Right renal pelvis (tissue), 4 donors: Measurements from ENCODE around the gene RPL6. TPM values are rescaled to one million over a fixed set of nuclear protein-coding genes. Genes with fewer than 3 reads are reported as not detected.
"Not testable (repeated sequence)": the region's sequence is repeated elsewhere in the genome, so short reads cannot be mapped to it uniquely, and the experiment has no call there.

Source experiments
- DNase-seq, 4 donors: peaks; one replicate each; pipeline ENCODE4 v3.0.0-alpha.2; 2013; ENCODE audit warnings: low read depth in 4 of 4, low spot score in 3 of 4, missing footprints in 1 of 4
- polyA plus RNA-seq, 4 donors: library from polyadenylated mRNA; unstranded; fragments of 120-200 nt; gene quantifications; one replicate each; pipeline ENCODE4 v1.2.1, GENCODE V29; 2013; ENCODE audit not compliant: insufficient read length in 4 of 4

The RPL6 gene
- polyA plus RNA-seq, 4 donors: 2,275 to 2,519 (median 2,468) TPM

DNA sequence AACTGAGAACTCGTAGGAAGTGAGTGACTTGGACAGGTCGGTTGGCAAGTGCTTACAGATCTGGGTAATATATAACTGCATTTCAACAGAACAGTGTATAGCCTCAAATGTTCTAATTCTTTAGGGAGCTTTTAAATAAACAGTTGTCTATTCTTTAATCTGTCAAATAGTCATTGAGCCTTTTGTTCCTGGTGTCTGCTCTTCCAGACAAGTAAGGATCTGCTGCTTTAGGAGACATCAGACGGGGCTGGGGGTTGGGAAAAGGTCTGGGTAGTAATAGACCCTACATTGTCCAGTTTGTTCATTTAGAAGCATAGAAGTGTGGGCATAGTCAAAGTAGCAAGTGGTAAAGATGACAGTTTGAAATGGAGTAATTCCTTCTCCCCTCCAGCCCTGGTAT is 11.3 kb upstream of the RPL6 start:
- DNase-seq: no peak

DNA sequence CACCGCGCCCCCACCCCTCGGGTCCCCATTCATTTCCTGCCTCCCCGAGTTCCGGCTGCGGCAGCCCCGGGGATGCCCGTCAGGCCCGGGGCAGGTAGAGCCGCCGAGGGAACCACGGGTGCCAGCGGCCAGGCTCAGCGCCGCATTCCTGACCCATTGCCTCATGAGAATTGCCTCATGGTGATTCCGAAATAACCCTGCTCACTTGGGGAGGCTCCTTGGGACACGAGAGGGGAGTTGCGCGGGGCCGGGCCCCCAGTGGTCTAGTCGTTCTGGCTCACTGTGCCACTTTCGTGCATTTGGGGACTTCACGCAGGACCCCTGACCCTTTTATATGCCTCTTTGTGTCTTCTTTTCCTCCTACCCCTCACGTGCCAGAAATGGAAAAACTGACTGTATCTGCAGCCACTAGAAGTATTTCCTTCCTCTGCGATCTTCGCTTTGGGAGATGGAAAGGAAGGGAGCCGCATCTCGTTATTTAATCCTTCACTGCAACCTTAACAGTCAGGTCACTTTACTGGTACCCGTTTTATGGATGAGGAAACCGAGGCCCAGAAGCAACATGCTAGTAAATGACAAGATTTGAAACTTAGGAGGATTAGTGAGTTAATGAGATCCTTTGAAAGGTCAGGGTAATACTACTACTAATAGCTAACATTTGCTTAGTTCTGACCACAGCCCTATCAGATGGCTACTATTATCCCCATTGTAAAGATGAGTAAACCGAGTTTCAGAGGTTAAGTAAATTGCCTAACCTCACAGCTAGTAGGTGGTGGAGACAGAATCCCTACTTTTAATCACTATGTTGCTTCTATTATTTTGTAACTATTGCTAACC is 10.1 kb upstream of the RPL6 start:
- peak in 2 of 4 donors; percentile 27 to 32 for DNase-seq

- DNase-seq: peak; percentile 55 to 81 (median 64)
These were observed 9.3 kb upstream of the RPL6 start, which contains the start of gene PTPN11 for GRCh38 chr12:112418608-112419296. PTPN11 (plus strand) TSS chr12:112418947; CDS start chr12:112419112, 165 bp downstream.

DNA sequence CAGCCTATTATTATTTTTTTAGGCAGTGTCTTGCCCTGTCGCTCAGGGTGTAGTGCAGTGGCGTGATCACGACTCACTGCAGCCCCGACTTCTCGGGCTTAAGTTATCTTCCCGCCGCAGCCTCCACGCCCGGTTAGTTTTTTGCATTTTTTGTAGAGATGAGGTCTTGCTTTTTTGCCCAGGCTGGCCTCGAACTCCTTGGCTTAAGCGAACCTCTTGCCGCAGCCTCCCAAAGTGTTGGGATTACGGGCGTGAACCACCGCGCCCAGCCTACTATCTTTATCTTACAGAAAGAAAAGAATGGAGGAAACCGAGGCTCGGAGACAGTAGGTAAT is 8.8 kb upstream of the RPL6 start:
- no peak for DNase-seq

DNA sequence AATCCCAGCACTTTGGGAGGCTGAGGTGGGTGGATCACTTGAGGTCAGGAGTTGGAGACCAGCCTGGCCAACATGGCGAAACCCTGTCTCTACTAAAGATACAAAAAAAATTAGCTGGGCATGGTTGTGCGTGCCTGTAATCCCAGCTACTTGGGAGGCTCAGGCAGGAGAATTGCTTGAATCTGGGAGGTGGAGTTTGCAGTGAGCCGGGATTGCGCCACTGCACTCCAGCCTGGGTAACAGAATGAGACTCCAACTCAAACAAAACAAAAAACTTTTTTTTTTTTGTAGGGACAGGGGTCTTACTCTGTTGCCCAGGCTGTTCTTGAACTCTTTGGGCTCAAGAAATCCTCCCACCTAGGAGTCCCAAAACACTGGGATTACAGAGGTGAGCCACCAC is 6.1 kb upstream of the RPL6 start:
- DNase-seq: not testable (repeated sequence)

GRCh38 chr12:112413855-112414625 is 4.6 kb upstream of the RPL6 start:
- no peak for DNase-seq

DNA sequence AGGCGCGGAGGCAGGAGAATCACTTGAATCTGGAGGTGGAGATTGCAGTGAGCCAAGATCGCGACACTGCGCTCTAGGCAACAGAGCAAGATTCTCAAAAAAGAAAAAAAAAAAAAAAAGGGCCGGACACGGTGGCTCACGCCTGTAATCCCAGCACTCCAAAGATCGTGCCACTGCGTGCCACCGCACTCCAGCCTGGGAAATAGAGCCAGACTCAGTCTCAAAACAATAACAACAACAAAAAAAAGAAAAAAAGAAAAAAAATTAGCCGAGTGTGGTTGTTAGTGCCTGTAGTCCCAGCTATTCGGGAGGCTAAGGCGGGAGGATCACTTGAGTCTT is 470 bp upstream of the RPL6 start:
- DNase-seq: no peak

DNA sequence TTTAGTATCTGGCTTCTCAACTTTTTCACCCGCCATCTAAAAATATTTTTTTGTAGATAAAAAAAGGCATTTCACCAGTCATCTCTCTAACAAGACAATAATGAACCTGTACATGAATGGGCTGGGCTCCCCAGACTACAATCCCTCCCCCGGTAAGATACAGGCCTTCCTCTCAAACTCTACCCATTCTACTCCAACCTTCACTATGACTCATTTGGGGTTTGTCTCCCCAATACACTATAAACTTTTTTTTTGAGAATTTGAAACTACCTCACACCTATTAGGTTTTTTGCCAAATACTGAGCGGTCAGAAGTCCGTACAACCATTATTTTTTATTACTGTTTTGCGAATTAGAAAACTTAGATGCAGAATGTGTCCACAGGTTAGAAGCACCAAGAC is 784 bp downstream of the RPL6 start:
- DNase-seq: no peak

DNA sequence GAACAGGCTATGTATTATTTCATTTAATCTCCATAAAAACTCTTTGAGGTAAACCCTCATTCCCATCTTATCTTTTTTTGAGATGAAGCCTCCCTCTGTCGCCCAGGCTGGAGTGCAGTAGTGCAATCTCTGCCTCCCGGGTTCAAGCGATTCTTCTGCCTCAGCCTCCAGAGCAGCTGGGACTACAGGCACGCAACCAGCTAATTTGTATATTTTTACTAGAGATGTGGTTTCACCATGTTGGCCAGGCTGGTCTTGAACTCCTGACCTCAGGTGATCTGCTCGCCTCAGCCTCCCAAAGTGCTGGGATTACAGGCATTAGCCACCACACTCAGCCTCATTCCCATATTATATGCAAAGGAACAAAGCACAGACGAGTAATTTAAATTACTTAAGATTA is 1.7 kb downstream of the RPL6 start:
- not testable (repeated sequence) for DNase-seq

DNA sequence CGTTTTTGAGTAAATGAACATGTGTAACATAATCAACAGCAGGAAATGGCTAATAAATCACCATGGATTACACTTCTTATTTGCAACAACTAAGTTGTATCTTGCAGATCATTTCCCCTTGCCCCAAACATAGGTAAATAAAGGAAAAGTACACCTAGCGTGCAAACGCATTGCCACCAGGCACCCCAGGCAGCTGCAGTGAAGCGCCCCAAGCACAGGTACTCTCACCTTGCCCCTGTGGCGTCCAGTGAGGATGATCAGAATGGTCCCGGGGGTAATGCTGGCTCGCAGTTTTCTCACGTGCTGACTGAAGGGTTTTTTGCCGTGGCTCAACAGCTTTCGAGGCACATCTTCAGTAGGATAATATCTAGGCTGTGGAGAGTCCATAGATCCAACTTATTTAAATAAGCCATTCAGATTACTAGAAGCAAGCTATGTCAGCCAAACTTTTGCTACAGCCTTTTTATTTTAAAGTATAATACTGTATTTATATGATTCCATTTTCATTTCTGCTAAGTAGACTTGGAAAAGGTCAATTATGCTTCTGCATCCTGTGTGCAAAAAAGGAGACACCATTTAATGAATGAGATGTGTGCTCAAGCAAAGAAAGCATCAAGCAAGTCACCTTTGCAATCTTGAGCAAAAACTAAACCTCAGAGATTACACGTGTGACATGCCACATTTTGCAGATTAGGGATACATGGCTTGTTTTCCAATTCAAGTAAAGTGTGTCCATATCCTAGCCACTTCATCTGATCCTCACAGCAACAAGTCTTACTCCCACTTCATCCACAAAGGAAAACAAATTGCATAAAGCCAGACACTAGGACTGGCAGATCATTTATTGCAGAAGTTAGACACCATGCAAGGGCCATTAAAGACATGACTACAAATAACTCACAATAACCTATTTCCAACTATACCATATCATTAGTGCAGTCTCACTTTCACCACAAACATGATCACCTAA is 2.6 kb downstream of the RPL6 start:
- DNase-seq: no peak

GRCh38 chr12:112401903-112402498 is 7.4 kb downstream of the RPL6 start:
- no peak for DNase-seq

DNA sequence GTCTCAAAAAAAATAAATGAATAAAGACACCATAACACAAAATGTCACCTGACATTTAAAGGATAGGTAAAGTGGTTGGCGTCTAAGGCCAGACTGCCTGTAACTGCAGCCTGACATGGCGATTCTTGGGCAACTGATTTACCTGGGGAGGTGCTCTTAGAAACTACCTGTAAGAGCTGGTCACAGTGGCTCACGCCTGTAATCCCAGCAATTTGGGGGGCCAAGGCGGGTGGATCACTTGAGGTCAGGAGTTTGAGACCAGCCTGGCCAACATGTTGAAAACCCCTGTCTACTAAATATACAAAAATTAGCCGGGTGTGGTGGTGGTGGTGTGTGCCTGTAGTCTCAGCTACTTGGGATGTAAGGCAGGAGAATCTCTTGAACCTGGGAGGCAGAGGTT is 8.4 kb downstream of the RPL6 start:
- DNase-seq: no peak

DNA sequence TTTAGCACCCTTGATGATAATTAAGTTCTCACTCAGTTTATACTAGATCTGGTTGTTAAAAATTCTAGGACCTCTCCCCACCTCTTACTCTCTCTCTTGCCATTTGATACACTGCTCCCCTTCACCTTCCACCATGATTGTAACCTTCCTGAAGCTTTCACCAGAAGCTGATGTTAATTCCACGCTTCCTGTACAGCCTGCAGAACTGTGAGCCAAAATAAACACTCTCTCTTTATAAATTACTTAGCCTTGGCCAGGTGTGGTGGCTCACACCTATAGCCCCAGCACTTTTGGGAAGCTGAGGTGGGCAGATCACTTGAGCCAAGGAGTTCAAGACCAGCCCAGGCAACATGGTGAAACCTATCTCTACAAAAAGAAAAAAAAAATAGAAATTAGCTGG is 16.1 kb downstream of the RPL6 start:
- DNase-seq: no peak

GRCh38 chr12:112389922-112390654 is 19.3 kb downstream of the RPL6 start:
- not testable (repeated sequence) for DNase-seq

DNA sequence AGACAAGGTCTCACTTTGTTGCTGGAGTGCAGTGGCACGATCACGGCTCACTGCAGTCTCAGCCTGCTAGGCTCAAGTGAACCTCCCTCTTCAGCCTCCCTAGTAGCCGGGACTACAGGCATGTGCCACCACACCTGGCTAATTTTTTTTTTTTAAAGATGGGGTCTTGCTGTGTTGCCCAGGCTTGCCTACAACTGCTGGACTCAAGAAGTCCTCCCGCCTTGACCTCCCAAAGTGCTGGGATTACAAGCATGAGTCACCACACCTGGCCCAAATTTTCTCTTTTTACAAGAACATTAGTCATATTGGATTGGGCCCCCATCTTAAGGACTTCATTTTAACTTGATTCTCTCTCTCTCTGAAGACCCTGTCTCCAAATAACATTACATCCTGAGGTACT is 20.2 kb downstream of the RPL6 start:
- DNase-seq: no peak

DNA sequence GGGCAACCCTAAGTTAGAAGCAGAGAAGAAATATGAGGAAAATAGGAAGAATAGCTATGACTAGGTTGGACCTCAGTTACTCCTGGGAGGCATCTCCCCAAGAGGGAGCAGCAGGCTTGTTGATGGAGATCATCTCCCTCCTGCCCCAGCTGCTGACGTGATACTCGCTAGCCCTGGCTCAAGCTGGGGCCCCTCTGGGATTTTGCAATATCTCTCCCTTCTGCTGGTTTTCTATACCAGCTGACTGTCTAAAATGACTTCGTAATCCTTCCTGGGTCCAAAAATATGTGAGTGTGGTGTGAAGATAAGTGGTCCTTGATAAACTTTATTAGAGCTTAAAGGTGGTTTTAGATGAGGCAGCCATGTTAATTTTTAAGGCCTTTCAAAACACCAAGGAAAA is 22.7 kb downstream of the RPL6 start:
- no peak for DNase-seq

GRCh38 chr12:112382866-112383265 is 26.5 kb downstream of the RPL6 start:
- DNase-seq: no peak

- peak; percentile 80 to 85 (median 82) for DNase-seq
These were observed 27.3 kb downstream of the RPL6 start, which contains the start of gene HECTD4 for GRCh38 chr12:112381883-112382796. HECTD4 (minus strand) TSS chr12:112382431; CDS start chr12:112382128, 303 bp downstream.
